HepG2 (cell line): ENCODE data around the gene FAM174B. TPM values are rescaled to one million over a fixed set of nuclear protein-coding genes. Genes with fewer than 3 reads are reported as not detected.

Source experiments
- ATAC-seq: fragments of 200-7000 bp; cut with Tn5 transposase; 3 replicates; pipeline ENCODE4 v1.9.1; 2020; ENCODE audit warnings: mild to moderate bottlenecking, moderate library complexity
- BruUV-seq: library from RNA; stranded (reverse); fragments of 400-500 nt; replicated peaks from 2 replicates; lab custom pipeline; 2021; lab: Mats Ljungman, UMichigan
- CTCF ChIA-PET: fragments of 300-600 bp; formaldehyde crosslinking; extraction: SDS; loops from one replicate; lab custom pipeline; 2021; ENCODE audit warnings: low total read pairs, inconsistent platforms, low intra/inter-chr PET ratio; lab: Yijun Ruan, JAX
- POLR2A ChIA-PET: fragments of 350-600 bp; sonication (Branson Sonifier 250); formaldehyde crosslinking; loops from one replicate; lab custom pipeline; 2020; ENCODE audit warnings: antibody characterized with exemption, inconsistent platforms; lab: Yijun Ruan, JAX
- DNase-seq: peaks from one replicate; pipeline ENCODE4 v3.0.0-alpha.2; 2015; ENCODE audit warnings: low spot score
- FAIRE-seq: peaks from 3 replicates; lab custom pipeline; 2011; peaks lifted over from hg19 to GRCh38; lab: Jason Lieb, UNC
- H2AFZ ChIP-seq: one replicate; pipeline ENCODE4 v1.6.1; 2011; ENCODE audit warnings: low read length, inconsistent platforms
- H3K27ac ChIP-seq: fragments of 300-600 bp; 3 replicates; pipeline ENCODE4 v1.8.0; 2011; ENCODE audit warnings: mixed run types, mild to moderate bottlenecking, mixed read lengths, low read length, inconsistent platforms; ENCODE audit not compliant: insufficient read depth; ENCODE audit errors: extremely low read length
- H3K27me3 ChIP-seq, 2 experiments: fragments of 200-600 bp in 1 of 2; 2 replicates in 1 of 2; 3 replicates in 1 of 2; pipeline versions ENCODE4 v1.6.0 to v1.8.0; 2011; ENCODE audit warnings: low read length in 2 of 2, mild to moderate bottlenecking in 2 of 2, moderate library complexity in 2 of 2, inconsistent platforms in 1 of 2; ENCODE audit not compliant: insufficient read depth in 2 of 2, control insufficient read depth in 1 of 2
- H3K36me3 ChIP-seq, 2 experiments: fragments of 200-600 bp in 1 of 2; replicated peaks in 1 of 2; 2 replicates in 1 of 2; 3 replicates in 1 of 2; pipeline versions ENCODE4 v1.5.1 to v1.8.0; 2011; ENCODE audit warnings: low read length in 2 of 2, inconsistent platforms in 1 of 2; ENCODE audit not compliant: insufficient read depth in 2 of 2, control insufficient read depth in 1 of 2
- H3K4me1 ChIP-seq: 2 replicates; pipeline ENCODE4 v1.5.1; 2012; ENCODE audit warnings: low read length, inconsistent platforms; ENCODE audit not compliant: insufficient read depth
- H3K4me2 ChIP-seq: 2 replicates; pipeline ENCODE4 v1.6.0; 2011; ENCODE audit warnings: low read depth, low read length, inconsistent platforms
- H3K4me3 ChIP-seq, 3 experiments: fragments of 200-600 bp in 1 of 3; sonication (generic), shearing (Covaris generic) in 1 of 3; replicated peaks in 1 of 3; 2 replicates each; pipeline ENCODE4 v1.5.1; 2011 to 2016; ENCODE audit warnings: low read length in 3 of 3, inconsistent platforms in 2 of 3, low read depth in 2 of 3, mild to moderate bottlenecking in 2 of 3, control low read depth in 1 of 3, mixed read lengths in 1 of 3; ENCODE audit not compliant: insufficient read depth in 1 of 3
- H3K79me2 ChIP-seq: one replicate; pipeline ENCODE4 v1.6.1; 2011; ENCODE audit warnings: low read length, inconsistent platforms; ENCODE audit not compliant: insufficient read depth
- H3K9ac ChIP-seq: 2 replicates; pipeline ENCODE4 v1.6.0; 2011; ENCODE audit warnings: mild to moderate bottlenecking, low read depth, low read length, inconsistent platforms; ENCODE audit not compliant: insufficient read depth
- H3K9me3 ChIP-seq: 2 replicates; pipeline ENCODE4 v1.5.1; 2012; ENCODE audit warnings: mild to moderate bottlenecking, low read length
- H4K20me1 ChIP-seq: 2 replicates; pipeline ENCODE4 v1.6.0; 2011; ENCODE audit warnings: inconsistent platforms, mild to moderate bottlenecking, low read length, moderate library complexity; ENCODE audit not compliant: insufficient read depth
- CEBPZ ChIP-seq: IDR thresholded peaks from 2 replicates; pipeline ENCODE4 v1.6.1; 2012; ENCODE audit warnings: low read length, improper control_type of control experiment
- CENPBD1 ChIP-seq: sonication (generic); formaldehyde crosslinking; IDR thresholded peaks from 2 replicates; pipeline ENCODE4 v1.8.0; 2022; ENCODE audit warnings: missing genetic modification reagents, low read depth, mild to moderate bottlenecking, borderline replicate concordance
- CHD4 ChIP-seq: fragments of 200-600 bp; sonication (generic); IDR thresholded peaks from 2 replicates; pipeline ENCODE4 v1.7.0; 2017; ENCODE audit warnings: mild to moderate bottlenecking, low read length, borderline replicate concordance
- CSRNP1 ChIP-seq: sonication (generic); formaldehyde crosslinking; IDR thresholded peaks from 2 replicates; pipeline ENCODE4 v1.8.1; 2023; ENCODE audit warnings: mild to moderate bottlenecking, missing genetic modification reagents
- ELF3 ChIP-seq: IDR thresholded peaks from 2 replicates; pipeline ENCODE4 v1.6.1; 2016; ENCODE audit warnings: missing genetic modification reagents, missing compliant biosample characterization
- MTA3 ChIP-seq: sonication (generic); formaldehyde crosslinking; IDR thresholded peaks from 2 replicates; pipeline ENCODE4 v1.4.0; 2020; ENCODE audit warnings: missing genetic modification reagents
- NR2F1 ChIP-seq, 2 experiments: fragments of 450-650 bp in 1 of 2; formaldehyde crosslinking in 1 of 2; IDR thresholded peaks; 2 replicates each; pipeline versions ENCODE4 v1.5.0 to v1.6.1; 2016 to 2020; ENCODE audit warnings: mild to moderate bottlenecking in 1 of 2, missing compliant biosample characterization in 1 of 2, missing genetic modification reagents in 1 of 2, moderate library complexity in 1 of 2
- RBM39 ChIP-seq: fragments of 200-400 bp; formaldehyde crosslinking; IDR thresholded peaks from one replicate; pipeline ENCODE4 v1.6.1; 2018; ENCODE audit warnings: antibody characterized with exemption, mild to moderate bottlenecking, low read depth, low read length; ENCODE audit not compliant: poor library complexity, severe bottlenecking
- RFX1 ChIP-seq: fragments of 450-650 bp; IDR thresholded peaks from 2 replicates; pipeline ENCODE4 v1.6.1; 2017
- RFXAP ChIP-seq: sonication (generic); formaldehyde crosslinking; IDR thresholded peaks from 2 replicates; pipeline ENCODE4 v1.4.0; 2020; ENCODE audit warnings: missing genetic modification reagents, borderline replicate concordance
- SP4 ChIP-seq: sonication (generic); formaldehyde crosslinking; IDR thresholded peaks from 2 replicates; pipeline ENCODE4 v1.8.1; 2023; ENCODE audit warnings: mild to moderate bottlenecking, missing genetic modification reagents
- THAP11 ChIP-seq: IDR thresholded peaks from 2 replicates; pipeline ENCODE4 v1.6.1; 2016; ENCODE audit warnings: missing biosample characterization, missing genetic modification reagents
- U2AF2 ChIP-seq: fragments of 200-400 bp; formaldehyde crosslinking; IDR thresholded peaks from 2 replicates; pipeline ENCODE4 v1.6.1; 2017; ENCODE audit warnings: low read depth, mild to moderate bottlenecking, low read length
- ZNF101 ChIP-seq: sonication (generic); formaldehyde crosslinking; IDR thresholded peaks from 2 replicates; pipeline ENCODE4 v1.4.0; 2020; ENCODE audit warnings: mild to moderate bottlenecking, low read depth, missing genetic modification reagents, borderline replicate concordance
- WGBS: methylation state at CpG from one replicate; pipeline ENCODE4 v1.1.6; 2017; ENCODE audit warnings: low lambda C conversion rate; 5-methylcytosine and 5-hydroxymethylcytosine counted together
- in situ Hi-C: cut with HindIII; loops from 2 replicates; pipeline ENCODE4 v1.10.0; 2017; ENCODE audit warnings: low pct_unique_long_range_greater_than_20kb; ENCODE audit not compliant: extremely low pct_ligation_motif_present
- intact Hi-C: fragments of 100-400 bp; cut with micrococcal nuclease; formaldehyde crosslinking; loops from one replicate; pipeline ENCODE4 v1.10.0; 2022; ENCODE audit not compliant: unreplicated experiment
- polyA plus RNA-seq, 8 experiments: library from polyadenylated mRNA; depleted of rRNA in 3 of 8; stranded (reverse) in 7 of 8; unstranded in 1 of 8; fragments of >200 nt; fragmentation: Illumina TruSeq in 4 of 8; extraction: Trizol in 4 of 8; gene quantifications; 2 replicates each; pipeline versions ENCODE4 v1.2.1 to v1.2.3, GENCODE V29; 2011 to 2016; ENCODE audit warnings: low read depth in 4 of 8, missing spikeins in 1 of 8, mixed read lengths in 1 of 8; ENCODE audit not compliant: insufficient read depth in 1 of 8
- total RNA-seq, 5 experiments: library from RNA; depleted of rRNA; stranded (reverse); fragments of >200 nt; fragmentation: Illumina TruSeq; extraction: Trizol; gene quantifications; 2 replicates each; pipeline ENCODE4 v1.2.3, GENCODE V29; 2016; ENCODE audit warnings: low read depth in 1 of 5
- TF ChIP-seq, protein P1 (sequence below): sonication (generic); formaldehyde crosslinking; IDR thresholded peaks from 2 replicates; pipeline ENCODE4 v1.4.0; 2020; ENCODE audit warnings: low read depth, mild to moderate bottlenecking, missing genetic modification reagents
- TF ChIP-seq, protein P2 (sequence below): sonication (generic); formaldehyde crosslinking; IDR thresholded peaks from 2 replicates; pipeline ENCODE4 v1.5.0; 2020; ENCODE audit warnings: mild to moderate bottlenecking, missing genetic modification reagents

The FAM174B gene
- total and polyA plus RNA-seq, 2 of the 13 experiments (the other 11 are each of a cell fraction or from before 2014, with no cell fraction given), result 0.90 to 2.1 TPM

- Histone ChIP-seq H2AFZ (no peak overlapping the region), H3K27ac (no peak overlapping the region), H3K27me3 (peaks cover 1 to 53% of the 10 kb centered on the region in 2 experiments; a peak in 2 of 5 replicates), H3K4me2 (no peak overlapping the region), H3K4me1 (no peaks in the 10 kb centered on the region), H3K4me3 (no peak overlapping the region), H3K79me2 (no peaks in the 10 kb centered on the region), H4K20me1 (no peaks in the 10 kb centered on the region), H3K36me3 (no peaks in the 10 kb centered on the region), H3K9me3 (peaks cover 8% of the 10 kb centered on the region), H3K9ac (no peak overlapping the region)
- POLR2A ChIA-PET, result no interaction called here
- no peak for DNase-seq
- no TSS peak for BruUV-seq
- 6% methylated on average over 7 of the region's 8 CpGs for WGBS
- in situ Hi-C loops (no loop called here), intact Hi-C loops (no loop called here)
- TF ChIP-seq, protein P1, sequence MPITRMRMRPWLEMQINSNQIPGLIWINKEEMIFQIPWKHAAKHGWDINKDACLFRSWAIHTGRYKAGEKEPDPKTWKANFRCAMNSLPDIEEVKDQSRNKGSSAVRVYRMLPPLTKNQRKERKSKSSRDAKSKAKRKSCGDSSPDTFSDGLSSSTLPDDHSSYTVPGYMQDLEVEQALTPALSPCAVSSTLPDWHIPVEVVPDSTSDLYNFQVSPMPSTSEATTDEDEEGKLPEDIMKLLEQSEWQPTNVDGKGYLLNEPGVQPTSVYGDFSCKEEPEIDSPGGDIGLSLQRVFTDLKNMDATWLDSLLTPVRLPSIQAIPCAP (CRISPR knock-in tag), result no peak
- no peak for TF ChIP-seq CHD4
- TF ChIP-seq RFXAP (CRISPR knock-in tag), result no peak
- no peak for TF ChIP-seq RFX1
- no peak for TF ChIP-seq CENPBD1 (CRISPR knock-in tag)
- TF ChIP-seq U2AF2, result no peak
- TF ChIP-seq THAP11, result no peak
- no peak for TF ChIP-seq SP4
- TF ChIP-seq NR2F1 (CRISPR knock-in tag; IDR thresholded peaks at IDR 0.05), result no peak
- TF ChIP-seq ELF3, result no peak
- no peak for TF ChIP-seq MTA3 (CRISPR knock-in tag)
- TF ChIP-seq, protein P2, sequence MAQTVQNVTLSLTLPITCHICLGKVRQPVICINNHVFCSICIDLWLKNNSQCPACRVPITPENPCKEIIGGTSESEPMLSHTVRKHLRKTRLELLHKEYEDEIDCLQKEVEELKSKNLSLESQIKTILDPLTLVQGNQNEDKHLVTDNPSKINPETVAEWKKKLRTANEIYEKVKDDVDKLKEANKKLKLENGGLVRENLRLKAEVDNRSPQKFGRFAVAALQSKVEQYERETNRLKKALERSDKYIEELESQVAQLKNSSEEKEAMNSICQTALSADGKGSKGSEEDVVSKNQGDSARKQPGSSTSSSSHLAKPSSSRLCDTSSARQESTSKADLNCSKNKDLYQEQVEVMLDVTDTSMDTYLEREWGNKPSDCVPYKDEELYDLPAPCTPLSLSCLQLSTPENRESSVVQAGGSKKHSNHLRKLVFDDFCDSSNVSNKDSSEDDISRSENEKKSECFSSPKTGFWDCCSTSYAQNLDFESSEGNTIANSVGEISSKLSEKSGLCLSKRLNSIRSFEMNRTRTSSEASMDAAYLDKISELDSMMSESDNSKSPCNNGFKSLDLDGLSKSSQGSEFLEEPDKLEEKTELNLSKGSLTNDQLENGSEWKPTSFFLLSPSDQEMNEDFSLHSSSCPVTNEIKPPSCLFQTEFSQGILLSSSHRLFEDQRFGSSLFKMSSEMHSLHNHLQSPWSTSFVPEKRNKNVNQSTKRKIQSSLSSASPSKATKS, result no peak
- no peak for TF ChIP-seq RBM39
- no peak for TF ChIP-seq CEBPZ
- TF ChIP-seq CSRNP1 (CRISPR knock-in tag), result no peak
- TF ChIP-seq ZNF101 (CRISPR knock-in tag), result no peak
- no peak for FAIRE-seq
- CTCF ChIA-PET, result no interaction called here
- no peak for ATAC-seq
Observed at GRCh38 chr15:92586383-92586942, 69.1 kb downstream of the FAM174B start.
